GM21526 (cell line): ENCODE measurements around the gene CRISPLD2.
"Not testable (repeated sequence)": the region's sequence is repeated elsewhere in the genome, so short reads cannot be mapped to it uniquely, and the experiment has no call there.

Experiments used
- ATAC-seq: cut with Tn5 transposase; IDR thresholded peaks from one replicate; pipeline ENCODE4 v1.9.1; 2021; ENCODE audit warnings: moderate library complexity; ENCODE audit not compliant: unreplicated experiment, low FRiP score

CRISPLD2 gene

DNA sequence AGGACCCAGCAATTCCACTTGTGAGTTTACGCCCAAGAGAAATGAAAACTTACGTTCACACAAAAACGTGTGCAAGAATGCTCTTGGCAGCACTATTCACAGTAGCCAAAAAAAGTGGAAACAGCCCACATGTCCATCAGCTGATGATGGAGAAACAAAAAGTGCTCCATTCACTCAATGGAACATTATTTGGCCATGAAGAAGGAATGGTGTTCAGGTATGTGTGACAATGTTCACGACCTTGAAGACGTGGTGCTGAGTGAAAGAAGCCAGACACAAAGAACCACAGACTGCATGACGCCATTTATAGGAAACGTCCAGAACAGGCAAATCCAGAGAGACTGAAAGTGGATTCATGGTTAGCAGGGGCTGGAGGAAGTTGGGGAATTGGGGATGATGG lies 106.7 kb downstream of the CRISPLD2 start:
- ATAC-seq, result no peak

DNA sequence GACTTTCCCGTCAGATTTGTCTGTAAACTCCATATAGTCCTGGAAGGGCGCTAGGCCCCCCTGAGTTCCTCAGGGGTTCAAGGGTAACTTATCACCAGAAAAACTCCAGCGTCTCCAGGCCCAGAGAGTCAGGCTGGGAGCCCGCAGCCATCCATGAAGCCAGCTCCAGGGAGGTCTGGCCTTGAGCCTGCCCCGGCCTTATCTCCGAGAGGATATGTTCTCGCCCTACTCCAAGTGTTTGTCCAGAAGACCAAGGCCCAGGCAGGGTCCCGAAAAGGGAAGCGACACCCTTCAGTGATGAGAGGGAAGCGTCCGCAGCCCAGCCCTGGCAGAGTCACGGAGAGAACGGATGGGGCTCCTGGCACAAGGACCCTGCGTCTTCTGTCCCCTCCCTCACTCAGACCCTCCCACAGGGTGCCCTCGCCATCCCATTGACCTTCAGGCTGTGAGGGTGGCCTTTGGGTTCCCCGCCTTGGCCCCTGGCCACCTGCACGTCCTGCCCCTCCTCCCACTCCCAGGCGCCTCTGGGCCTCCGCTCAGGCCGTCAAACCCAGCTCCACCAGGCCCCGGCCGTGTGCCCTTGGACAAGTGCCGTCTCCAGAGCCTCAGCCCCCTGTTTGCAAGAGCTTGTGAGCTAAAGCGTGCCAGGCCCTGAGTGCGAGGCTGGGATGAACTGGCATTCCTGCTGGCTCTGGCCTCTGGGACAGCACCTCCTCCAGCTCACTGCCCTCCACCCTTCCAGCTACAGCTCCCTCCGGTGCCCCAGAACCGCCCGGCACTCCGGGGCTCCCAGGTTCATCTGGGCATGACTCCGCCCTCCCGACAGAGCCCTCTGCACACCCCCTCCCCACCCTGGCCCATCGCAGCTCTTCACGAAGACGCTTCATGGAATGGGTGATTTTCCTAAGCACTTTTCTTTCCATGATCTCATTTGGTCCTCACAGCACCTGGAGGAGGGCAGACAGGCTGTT lies 108.1 kb downstream of the CRISPLD2 start:
- ATAC-seq, result no peak

DNA sequence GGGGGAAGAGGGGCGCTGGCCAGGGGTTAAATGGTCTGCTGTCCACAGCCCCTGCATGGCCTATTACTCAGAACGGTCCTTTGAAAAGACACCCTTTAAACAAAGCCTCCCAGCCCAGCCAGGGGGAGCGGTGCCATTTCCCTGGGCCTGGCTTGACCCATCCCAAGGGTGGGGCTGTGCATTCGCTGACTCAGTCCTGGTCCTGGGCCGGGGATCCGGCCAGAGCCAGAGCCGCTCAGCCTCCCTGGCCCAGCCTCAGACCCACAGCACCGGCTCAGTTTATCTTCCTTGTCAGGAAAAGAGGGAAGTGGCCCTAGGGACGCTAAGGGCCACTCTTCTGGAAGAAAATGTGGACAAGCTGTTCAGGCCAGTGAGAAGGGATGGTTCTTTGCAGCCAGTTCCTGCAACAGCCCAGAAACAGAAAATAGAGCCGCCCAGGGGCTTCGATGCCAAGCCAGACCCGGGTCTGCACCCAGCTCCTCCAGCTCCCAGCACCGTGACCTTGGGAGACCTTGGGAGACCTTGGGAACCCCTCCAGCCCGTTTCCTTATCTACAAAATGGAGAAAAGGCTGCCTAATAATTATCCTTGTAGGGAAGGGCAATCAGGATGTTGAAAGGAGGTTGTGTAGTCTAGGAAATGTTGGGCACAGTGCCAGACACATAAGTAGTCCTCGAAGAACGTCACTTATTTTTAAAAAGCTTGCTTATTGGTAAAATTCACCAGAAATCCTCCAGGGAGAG lies 109.1 kb downstream of the CRISPLD2 start:
- no peak for ATAC-seq

DNA sequence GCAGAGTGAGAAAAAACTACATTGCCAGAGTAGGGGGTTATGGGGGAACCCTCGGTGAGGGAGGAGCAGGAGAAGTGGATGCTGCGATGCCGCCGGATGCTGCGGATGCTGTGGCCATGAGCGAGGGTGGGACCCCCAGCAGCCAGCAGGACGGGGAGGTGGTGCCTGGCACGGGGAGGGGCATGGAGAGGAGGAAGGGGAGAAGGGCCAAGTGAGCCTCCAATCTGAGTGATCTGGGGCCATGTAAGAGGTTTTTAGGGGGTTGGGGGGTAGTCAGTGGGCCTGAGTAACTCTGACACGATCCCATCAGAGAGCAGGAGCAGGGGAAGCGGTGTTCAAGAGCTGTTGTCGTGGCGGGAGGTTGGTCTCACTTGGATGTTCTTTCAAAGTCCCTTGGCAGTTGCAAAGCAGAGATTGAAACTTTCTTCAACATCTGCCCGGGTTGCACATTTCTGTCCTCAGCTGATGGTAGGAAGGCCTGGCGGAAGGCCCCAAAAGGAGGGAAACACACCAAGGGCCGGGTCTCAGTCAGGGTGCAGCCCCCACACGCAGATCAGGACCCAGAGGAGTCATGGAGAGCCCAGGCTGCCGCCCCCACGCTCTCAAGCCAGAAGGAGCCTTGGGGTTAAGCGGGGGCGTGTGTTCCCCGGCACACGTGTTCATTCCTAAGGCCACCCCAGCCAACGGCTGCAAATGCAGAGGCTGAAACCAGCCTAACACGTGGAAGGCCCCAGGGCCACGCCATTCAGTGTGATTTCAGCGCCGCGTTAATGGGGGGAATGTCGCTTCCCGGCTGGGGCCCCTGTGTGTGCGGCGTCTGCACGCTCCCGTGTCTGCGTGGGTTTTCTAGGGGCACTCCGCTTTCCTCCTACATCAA lies 109.9 kb downstream of the CRISPLD2 start:
- ATAC-seq, result no peak

DNA sequence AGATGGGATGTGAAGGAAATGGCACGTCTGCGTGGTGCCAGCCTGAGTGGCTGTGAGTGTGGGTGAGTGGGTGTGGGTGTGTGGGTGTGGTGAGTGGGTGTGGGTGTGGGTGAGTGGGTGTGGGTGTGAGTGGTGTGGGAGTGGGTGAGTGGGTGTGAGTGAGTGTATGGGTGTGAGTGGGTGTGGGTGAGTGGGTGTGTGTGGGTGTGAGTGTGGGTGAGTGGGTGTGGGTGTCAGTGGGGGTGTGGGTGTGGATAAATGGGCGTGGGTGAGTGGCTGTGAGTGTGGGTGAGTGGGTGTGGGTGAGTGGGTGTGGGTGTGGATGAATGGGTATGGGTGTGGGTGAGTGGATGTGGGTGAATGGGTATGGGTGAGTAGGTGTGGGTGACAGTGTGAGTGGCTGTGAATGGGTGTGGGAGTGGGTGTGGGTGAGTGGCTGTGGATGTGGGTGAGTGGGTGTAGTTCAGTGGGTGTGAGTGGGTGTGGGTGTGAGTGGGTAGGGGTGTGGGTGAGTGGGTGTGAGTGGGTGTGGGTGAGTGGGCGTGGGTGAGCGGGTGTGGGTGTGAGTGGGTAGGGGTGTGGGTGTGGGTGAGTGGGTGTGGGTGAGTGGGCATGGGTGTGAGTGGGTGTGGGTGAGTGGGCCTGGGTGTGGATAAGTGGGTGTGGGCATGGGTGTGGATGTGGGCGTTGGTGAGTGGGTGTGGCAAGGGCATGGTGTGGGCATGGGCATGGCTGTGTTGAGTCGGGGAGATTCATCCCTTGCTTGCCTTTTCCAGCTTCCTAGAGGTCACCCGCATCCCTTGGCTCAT lies 110.7 kb downstream of the CRISPLD2 start:
- ATAC-seq, result no peak

DNA sequence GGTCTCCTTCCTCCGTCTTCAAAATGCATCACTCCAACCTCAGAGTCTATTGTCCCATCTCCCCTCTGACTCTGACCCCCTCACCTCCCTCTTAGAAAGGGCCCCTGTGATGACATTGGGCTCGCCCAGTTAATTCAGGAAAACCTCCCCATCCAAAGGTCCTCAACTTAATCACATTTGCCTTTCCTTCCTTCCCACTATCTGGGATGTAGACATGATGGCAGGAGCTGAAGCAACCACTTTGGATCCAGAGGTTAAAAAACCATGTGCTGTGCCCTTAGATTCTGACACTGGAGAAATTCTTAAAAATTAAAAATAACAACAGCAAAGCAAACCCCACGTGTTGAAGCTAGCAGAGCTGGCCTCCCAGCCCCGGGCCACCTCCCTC lies 111.3 kb downstream of the CRISPLD2 start:
- no peak for ATAC-seq

DNA sequence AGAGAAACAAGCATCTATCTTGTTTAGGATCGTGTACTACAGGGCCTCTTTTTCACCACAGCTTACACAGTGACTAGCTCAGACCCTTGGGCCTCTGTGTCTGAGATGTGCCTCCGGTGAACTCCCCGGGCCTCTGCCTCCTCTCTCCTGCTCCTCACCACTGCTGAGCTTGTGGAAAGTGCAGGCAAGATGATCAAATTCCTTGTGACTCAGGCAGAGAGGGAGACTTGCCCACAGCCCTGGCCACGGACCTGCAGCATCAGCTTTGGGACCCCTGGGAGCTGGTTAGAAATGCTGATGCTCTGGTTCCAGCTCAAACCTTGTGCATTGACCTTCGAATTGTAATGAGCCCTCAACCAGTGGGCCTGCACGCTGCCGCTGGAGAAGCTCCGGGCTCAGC lies 111.7 kb downstream of the CRISPLD2 start:
- ATAC-seq, result no peak

DNA sequence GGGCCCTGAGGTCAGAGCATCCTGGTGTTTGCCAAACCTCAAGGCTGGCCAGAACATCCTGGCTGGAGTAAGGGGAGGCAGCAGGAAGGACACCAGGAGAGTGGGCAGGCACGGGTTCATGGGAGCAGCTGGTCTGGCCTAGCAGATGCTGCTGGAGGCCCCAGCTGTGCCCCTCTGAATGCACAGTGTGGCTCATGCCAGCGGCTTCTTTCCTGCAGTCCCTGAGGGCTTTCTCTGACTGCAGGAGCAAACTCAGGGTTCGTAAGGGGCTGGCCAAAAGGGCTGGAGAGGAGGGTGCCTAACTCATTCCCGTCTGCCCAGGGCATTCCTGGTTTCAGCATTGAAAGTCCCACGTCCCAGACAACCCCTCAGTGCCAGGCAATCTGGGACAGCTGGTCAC lies 112.9 kb downstream of the CRISPLD2 start:
- no peak for ATAC-seq

DNA sequence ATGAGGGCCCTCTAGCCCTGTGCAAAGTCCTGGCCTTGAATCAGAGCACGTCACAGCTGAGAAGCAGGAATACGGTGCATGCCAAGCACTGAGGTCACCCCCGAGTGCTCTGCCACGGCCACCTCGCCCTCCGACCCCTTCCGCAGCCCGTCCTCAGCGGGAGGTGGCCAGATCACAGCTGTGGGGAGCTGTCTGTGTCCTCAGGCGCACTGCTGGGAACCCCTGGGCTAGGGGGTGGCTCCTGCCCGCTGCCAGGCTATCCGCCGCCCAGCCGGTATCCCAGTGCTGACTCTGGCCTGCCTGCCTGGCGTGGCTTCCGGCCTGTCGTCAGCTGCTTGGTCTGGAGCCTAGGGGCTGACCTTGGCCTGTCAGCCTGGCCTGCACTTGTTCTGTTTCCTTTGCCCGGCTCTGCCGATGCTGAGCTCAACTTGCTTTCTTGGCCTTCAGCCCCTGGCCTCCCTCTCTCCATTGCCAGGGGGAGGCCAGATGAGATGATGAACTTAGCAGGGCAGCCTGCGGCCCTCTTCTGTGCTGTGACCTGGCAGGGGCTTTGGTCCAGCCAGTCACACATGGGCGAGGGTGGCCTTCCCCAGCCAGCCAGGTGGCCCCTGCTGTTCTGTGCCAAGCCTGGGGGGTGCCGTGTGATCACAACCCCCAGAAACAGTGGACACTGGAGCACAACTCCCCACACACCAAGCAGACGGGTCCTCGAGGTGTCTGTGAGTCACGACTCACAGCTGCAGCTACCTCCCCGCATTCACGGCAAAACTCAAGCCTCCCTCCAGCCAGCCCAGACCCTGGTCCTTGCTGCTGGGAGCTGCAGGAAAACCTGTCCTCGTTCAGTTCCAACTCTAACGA lies 114.2 kb downstream of the CRISPLD2 start:
- ATAC-seq, result no peak

DNA sequence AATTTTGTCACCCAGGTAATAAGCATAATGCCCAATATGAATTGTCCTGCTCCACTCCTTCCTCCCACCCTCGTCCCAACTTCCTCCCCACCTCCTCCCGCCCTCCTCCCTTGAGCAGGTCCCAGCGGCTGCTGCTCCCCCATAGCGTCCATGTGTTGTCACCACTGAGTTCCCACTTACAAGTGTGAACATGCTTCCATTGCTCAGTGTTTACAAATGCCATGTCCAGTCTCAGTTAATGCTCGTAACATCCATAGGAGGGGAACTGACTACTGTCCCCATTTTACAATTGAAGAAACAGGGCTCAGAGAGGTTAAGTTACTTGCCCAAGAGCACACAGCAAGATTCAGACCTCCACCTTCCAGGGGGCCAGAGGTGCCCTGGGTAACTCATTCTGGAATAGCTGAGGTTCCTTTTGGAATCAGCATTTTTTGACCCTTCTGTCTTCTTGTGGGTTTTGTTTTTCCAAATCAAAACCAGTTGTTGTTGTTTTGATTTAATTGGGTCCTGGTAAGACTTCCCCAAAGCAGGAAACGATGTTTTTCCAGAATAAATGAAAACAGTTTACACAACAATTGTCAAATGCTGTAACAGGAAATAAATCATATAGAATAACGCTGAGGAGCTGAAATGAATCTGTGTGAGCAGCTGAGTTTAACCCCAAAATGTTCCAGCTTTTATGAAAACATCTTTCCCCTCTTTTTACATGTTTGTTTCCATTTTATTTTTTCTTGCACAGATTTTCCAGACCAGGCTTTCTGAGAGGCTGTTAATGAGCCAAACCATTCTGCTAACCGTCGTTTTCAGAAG lies 117.6 kb downstream of the CRISPLD2 start:
- ATAC-seq, result no peak

DNA sequence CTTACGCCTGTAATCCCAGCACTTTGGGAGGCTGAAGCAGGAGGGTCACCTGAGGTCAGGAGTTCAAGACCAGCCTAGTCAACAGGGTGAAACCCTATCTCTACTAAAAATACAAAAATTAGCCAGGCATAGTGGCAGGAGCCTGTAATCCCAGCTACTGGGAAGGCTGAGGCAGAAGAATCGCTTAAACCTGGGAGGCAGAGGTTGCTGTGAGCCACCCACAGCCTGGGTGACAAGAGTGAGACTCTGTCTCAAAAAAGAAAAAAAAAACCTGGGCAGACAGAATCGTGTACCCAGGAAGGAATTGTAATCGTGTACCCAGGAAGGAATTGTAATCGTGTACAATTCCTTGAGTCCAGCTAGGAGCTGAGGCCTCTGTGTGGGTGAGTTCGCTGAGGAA lies 118.8 kb downstream of the CRISPLD2 start:
- ATAC-seq, result not testable (repeated sequence)

DNA sequence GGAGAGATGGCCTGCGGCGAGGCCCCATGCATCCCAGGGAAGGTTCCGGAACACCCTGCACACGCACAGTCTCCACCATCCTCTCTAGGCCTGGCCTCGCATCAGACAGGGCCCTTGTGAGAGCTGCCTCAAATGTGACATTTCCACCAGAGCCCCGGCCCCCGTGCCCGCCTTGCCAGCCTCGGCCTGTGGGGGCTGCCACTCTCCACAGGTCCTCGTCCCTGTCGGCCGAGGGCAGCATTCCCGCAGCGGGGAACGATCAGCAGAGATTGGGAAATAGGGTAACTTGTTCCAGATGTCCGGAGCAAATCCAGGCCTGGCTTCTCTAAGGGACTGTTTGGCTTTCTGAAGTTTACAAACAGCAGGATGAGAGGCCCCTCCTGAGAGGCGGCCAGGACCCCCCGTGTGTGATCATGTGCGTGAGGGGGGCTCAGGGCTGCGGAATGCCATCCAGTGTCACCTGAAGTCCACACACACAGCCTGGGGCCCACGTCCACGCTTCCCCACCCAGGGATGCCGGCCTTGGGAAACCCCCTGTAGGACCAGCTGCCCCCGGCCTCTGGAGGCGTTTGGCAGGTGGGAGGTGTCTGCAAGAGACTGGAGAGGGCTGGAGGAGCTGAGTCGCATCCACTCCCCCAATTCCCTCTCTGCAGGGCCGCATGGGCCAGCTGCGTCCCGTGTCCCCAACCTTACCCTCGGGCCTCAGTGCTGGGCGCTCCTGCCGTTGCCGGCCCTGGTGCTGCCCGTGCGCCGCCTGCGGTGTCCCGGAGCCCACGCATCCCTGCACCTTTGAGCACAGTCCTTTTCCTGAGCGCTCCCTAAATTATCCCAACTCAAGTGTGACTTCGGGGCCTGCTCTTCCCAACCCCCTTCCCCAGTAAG lies 121.1 kb downstream of the CRISPLD2 start:
- no peak for ATAC-seq

DNA sequence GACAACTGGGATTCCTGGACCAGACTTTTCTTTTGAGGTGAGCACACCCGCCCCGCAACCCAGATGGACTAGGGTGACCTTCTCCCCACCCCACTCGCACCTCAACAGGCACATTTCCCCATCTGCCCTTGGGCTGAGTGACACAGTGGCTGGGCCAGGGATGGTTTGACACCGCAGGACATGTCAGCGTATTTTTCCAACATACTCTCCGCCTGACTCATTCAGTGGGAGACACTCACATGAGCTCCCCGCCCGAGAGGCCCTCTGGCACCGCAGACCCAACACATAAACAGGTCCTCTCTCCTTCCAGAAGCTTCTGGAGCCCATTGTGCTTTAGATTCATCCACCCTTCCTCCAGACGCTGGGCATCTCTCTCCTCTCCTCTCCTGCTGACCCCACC lies 122.1 kb downstream of the CRISPLD2 start:
- ATAC-seq, result no peak

DNA sequence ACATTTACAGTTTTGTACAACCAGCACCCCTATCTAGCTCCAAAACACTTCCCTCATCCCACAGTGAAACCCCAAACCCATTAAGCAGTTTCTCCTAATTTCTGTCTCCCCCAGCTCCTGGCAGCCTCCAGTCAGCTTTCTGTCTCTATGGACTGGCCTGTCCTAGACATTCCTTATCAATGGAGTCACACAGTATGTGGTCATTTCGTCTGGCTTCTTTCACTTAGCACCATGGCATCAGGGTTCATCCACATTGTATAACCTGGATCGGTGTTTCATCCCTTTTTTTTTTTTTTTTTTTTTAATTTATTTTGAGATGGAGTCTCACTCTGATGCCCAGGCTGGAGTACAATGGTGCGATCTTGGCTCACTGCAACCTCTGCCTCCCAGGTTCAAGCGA lies 123.0 kb downstream of the CRISPLD2 start:
- no peak for ATAC-seq

DNA sequence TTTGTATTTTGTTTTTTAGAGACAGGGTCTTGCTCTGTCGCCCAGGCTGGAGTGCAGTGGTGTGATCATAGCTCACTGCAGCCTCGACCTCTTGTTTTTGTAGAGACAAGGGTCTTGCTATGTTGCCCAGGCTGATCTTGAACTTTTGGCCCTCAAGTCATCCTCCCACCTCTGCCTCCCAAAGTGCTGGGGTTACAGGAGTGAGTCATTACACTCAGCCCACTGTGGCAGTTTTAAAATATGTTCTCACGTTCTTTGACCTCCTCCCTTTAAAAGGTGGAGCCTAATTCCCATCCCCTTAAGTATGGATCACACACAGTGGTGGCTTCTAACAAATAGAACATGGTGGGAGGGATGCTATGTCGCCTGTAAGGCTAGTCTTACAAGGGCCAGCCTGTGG lies 123.8 kb downstream of the CRISPLD2 start:
- ATAC-seq, result no peak

DNA sequence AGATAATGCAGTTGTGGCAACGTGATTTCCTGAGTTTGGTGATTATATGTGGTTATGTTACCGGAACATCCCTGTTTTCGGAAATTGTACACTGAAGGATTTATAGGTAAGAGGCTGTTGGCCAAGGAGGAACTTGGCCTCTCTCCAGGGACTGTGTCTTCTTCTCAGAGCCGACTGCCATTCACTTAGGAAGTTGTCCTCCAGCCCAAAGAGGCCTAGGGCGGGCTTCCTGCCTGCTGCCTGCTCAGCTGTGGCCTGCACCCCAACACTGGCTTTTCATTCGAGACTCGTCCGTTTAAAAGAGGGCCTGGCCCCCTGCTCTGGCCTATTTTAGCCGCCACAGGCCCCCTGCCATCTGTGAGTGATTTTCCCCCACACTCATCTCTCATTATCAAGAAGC lies 127.2 kb downstream of the CRISPLD2 start:
- no peak for ATAC-seq
